Uterus (tissue), 4 donors: ENCODE measurements around the gene CYP4B1. TPM values are rescaled to one million over a fixed set of nuclear protein-coding genes. Genes with fewer than 3 reads are reported as not detected.
"Not testable (repeated sequence)": the region's sequence is repeated elsewhere in the genome, so short reads cannot be mapped to it uniquely, and the experiment has no call there.

ENCODE experiments used
- DNase-seq, 2 donors: peaks; one replicate each; pipeline ENCODE4 v3.0.0-alpha.2; 2019 to 2020
- H3K27ac ChIP-seq, 2 donors: fragments of 200-600 bp; sonication (generic); 1 replicate in 1 of 2; 2 replicates in 1 of 2; pipeline ENCODE4 v1.5.1; 2016 to 2018
- H3K27me3 ChIP-seq, 2 donors: fragments of 200-600 bp; sonication (generic); one replicate each; pipeline ENCODE4 v1.5.1; 2018 to 2019; ENCODE audit warnings: control low read depth in 1 of 2
- H3K36me3 ChIP-seq, 2 donors: fragments of 200-600 bp; sonication (generic); one replicate each; pipeline ENCODE4 v1.5.1; 2019; ENCODE audit warnings: control low read depth in 1 of 2
- H3K4me1 ChIP-seq, 2 donors: fragments of 200-600 bp; sonication (generic); one replicate each; pipeline ENCODE4 v1.5.1; 2018 to 2019; ENCODE audit warnings: control low read depth in 1 of 2
- H3K4me3 ChIP-seq, 2 donors: fragments of 200-600 bp; sonication (generic); 1 replicate in 1 of 2; 2 replicates in 1 of 2; pipeline ENCODE4 v1.5.1; 2018 to 2019; ENCODE audit warnings: mild to moderate bottlenecking in 1 of 2
- H3K9me3 ChIP-seq, 2 donors: fragments of 200-600 bp; sonication (generic); one replicate each; pipeline ENCODE4 v1.5.1; 2019; ENCODE audit warnings: control low read depth in 1 of 2
- CTCF ChIP-seq, 4 experiments: fragments of 200-600 bp in 2 of 4; fragments of 450-650 bp in 2 of 4; sonication (generic) in 2 of 4; IDR thresholded peaks; one replicate each; pipeline ENCODE4 v1.5.1; 2016 to 2019; ENCODE audit warnings: antibody characterized with exemption in 4 of 4, mild to moderate bottlenecking in 2 of 4, moderate library complexity in 1 of 4
- POLR2A ChIP-seq, 2 donors: fragments of 450-650 bp; IDR thresholded peaks; one replicate each; pipeline ENCODE4 v1.6.1; 2016; ENCODE audit warnings: antibody characterized with exemption in 2 of 2, mild to moderate bottlenecking in 1 of 2, moderate library complexity in 1 of 2
- intact Hi-C: fragments of 100-400 bp; cut with DNase I; formaldehyde crosslinking; loops from one replicate; pipeline ENCODE4 v1.15.1; 2023; ENCODE audit warnings: low total_unique reads
- total RNA-seq, 4 donors: library from RNA; depleted of rRNA in 3 of 4; stranded (reverse); fragments of >200 nt in 3 of 4; gene quantifications; one replicate each; pipeline versions ENCODE4 v1.1.0 to v1.2.4, GENCODE V29; 2014 to 2023
- donor health status: DM: yes; HTN: yes; CAD: no.

Gene CYP4B1
- total RNA-seq, 4 donors from 2014 or later = 4.9 to 37.6 (median 10.1) TPM

- H3K36me3 ChIP-seq = no peaks in the 10 kb centered on the region
- DNase-seq = no peak
- H3K27me3 ChIP-seq = no peaks in the 10 kb centered on the region
- no peak overlapping the region for H3K4me3 ChIP-seq
- intact Hi-C loops = no loop called here
- TF ChIP-seq CTCF (IDR thresholded peaks at IDR 0.05) (no peak), POLR2A (IDR thresholded peaks at IDR 0.05) (no peak)
- H3K4me1 ChIP-seq = no peaks in the 10 kb centered on the region
- H3K27ac ChIP-seq = no peak overlapping the region
- no peaks in the 10 kb centered on the region for H3K9me3 ChIP-seq
These were observed 31.9 kb downstream of the CYP4B1 start for GRCh38 chr1:46830665-46831322.

- H3K27me3 ChIP-seq, H3K36me3 ChIP-seq, H3K27ac ChIP-seq, H3K4me1 ChIP-seq, H3K4me3 ChIP-seq, intact Hi-C loops, H3K9me3 ChIP-seq, DNase-seq: not testable (repeated sequence)
These were observed 36.6 kb downstream of the CYP4B1 start for GRCh38 chr1:46835469-46835868.

DNA sequence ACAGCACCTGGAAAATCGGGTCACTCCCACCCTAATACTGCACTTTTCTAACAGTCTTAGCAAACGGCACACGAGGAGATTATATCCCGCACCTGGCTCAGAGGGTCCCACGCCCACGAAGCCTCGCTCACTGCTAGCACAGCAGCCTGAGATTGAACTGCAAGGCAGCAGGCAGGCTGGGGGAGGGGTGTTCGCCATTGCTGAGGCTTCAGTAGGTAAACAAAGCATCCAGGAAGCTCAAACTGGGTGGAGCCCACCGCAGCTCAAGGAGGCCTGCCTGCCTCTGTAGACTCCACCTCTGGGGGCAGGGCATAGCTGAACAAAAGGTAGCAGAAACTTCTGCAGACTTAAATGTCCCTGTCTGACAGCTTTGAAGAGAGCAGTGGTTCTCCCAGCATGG lies 47.5 kb downstream of the CYP4B1 start:
- intact Hi-C loops, DNase-seq, H3K9me3 ChIP-seq, H3K27ac ChIP-seq, H3K36me3 ChIP-seq, H3K4me3 ChIP-seq, H3K27me3 ChIP-seq, H3K4me1 ChIP-seq: not testable (repeated sequence)

GRCh38 chr1:46857660-46858065 lies 58.8 kb downstream of the CYP4B1 start:
- H3K4me3 ChIP-seq, DNase-seq, intact Hi-C loops, H3K4me1 ChIP-seq, H3K36me3 ChIP-seq, H3K9me3 ChIP-seq, H3K27me3 ChIP-seq, H3K27ac ChIP-seq: not testable (repeated sequence)

DNA sequence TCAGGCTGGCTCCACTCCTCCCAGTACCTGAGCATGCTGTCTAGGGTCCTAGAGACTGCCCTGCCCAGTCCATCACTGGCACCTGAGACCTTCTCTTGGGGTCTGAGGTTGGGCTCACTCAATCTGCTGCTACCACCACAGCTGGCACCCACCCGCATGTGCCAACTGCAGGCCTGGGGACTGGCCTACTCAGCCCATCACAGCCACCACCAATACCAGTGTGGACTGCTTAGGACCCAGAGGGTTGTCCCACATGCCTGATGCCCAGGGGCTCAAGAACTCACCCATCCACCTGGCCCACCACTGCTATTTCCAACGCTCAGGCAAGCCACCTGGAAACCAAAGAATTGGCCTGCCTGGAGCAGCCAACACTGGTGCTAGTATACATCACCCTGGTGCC lies 63.5 kb downstream of the CYP4B1 start:
- TF ChIP-seq CTCF (IDR thresholded peaks at IDR 0.05) = no peak
- no peak for TF ChIP-seq POLR2A (IDR thresholded peaks at IDR 0.05)
- Histone ChIP-seq H3K36me3 (no peaks in the 10 kb centered on the region), H3K4me3 (no peak overlapping the region), H3K9me3 (no peaks in the 10 kb centered on the region), H3K4me1 (no peaks in the 10 kb centered on the region), H3K27ac (no peak overlapping the region), H3K27me3 (no peaks in the 10 kb centered on the region)
- DNase-seq = no peak
- intact Hi-C loops = no loop called here

Other genes with a start within 250 kb of the CYP4B1 start
- gene KNCN, start 247.4 kb upstream of the CYP4B1 start, total RNA-seq = not detected
- 10 to 100 TPM in 3 of 4 donors, 1 to 10 TPM in 1; 4.9 to 53.0 (median 24.3) TPM for gene MKNK1, start 194.8 kb upstream of the CYP4B1 start, total RNA-seq
- gene MOB3C, start 182.2 kb upstream of the CYP4B1 start, total RNA-seq = 10 to 100 TPM in 3 of 4 donors, 1 to 10 TPM in 1; 6.9 to 22.5 (median 16.6) TPM
- gene ATPAF1, start 130.7 kb upstream of the CYP4B1 start, total RNA-seq = 10 to 100 TPM in 3 of 4 donors, 1 to 10 TPM in 1; 8.2 to 59.7 (median 40.8) TPM
- gene TEX38, start 127.2 kb upstream of the CYP4B1 start, total RNA-seq = not detected
- 100 to 1,000 TPM in 2 of 4 donors, 10 to 100 TPM in 2; 63.5 to 188 (median 96.0) TPM for gene EFCAB14, start 79.9 kb upstream of the CYP4B1 start, total RNA-seq
- gene CYP4A11, start 142.4 kb downstream of the CYP4B1 start, total RNA-seq = 1 to 10 TPM in 1 of 4 donors, under 1 TPM in 1, not detected in 2; 0.21 to 1.0 TPM
- gene CYP4X1, start 224.6 kb downstream of the CYP4B1 start, total RNA-seq = 1 to 10 TPM in 2 of 4 donors, under 1 TPM in 2; under 0.01 to 4.1 (median 2.1) TPM